Neural cell (in vitro differentiated cells): ENCODE measurements around the gene ACBD6. TPM values are rescaled to one million over a fixed set of nuclear protein-coding genes. Genes with fewer than 3 reads are reported as not detected.

Experiments
- H2AFZ ChIP-seq: fragments of 200-600, 300-800 bp; sonication (generic), shearing (Covaris generic); 2 replicates; pipeline ENCODE4 v1.6.0; 2014; ENCODE audit warnings: low read depth, mild to moderate bottlenecking, antibody characterized with exemption, low read length, moderate library complexity
- H3F3A ChIP-seq: fragments of 200-600 bp; shearing (Covaris generic); 2 replicates; pipeline ENCODE4 v1.6.1; 2016; ENCODE audit warnings: mild to moderate bottlenecking, moderate library complexity, mixed read lengths, antibody characterized with exemption, low read length; ENCODE audit not compliant: insufficient read depth, poor library complexity, severe bottlenecking
- H3K27ac ChIP-seq: fragments of 200-600, 300-800 bp; sonication (generic), shearing (Covaris generic); 2 replicates; pipeline ENCODE4 v1.5.1; 2014; ENCODE audit warnings: mild to moderate bottlenecking, low read length, moderate library complexity
- H3K27me3 ChIP-seq: fragments of 300-800, 200-600 bp; sonication (generic), shearing (Covaris generic); 2 replicates; pipeline ENCODE4 v1.6.0; 2014; ENCODE audit warnings: mild to moderate bottlenecking, low read depth, low read length, moderate library complexity; ENCODE audit not compliant: insufficient read depth
- H3K36me3 ChIP-seq: fragments of 300-800, 200-600 bp; sonication (generic), shearing (Covaris generic); 2 replicates; pipeline ENCODE4 v1.5.1; 2014; ENCODE audit warnings: mild to moderate bottlenecking, antibody characterized with exemption, low read length, moderate library complexity; ENCODE audit not compliant: insufficient read depth
- H3K4me2 ChIP-seq: fragments of 300-800, 200-600 bp; sonication (generic), shearing (Covaris generic); 2 replicates; pipeline ENCODE4 v1.6.0; 2014; ENCODE audit warnings: mild to moderate bottlenecking, low read length
- H3K4me3 ChIP-seq: fragments of 300-800, 200-600 bp; sonication (generic), shearing (Covaris generic); 2 replicates; pipeline ENCODE4 v1.5.1; 2014; ENCODE audit warnings: mild to moderate bottlenecking, low read length, moderate library complexity
- H3K79me2 ChIP-seq: fragments of 200-600 bp; shearing (Covaris generic); replicated peaks from 2 replicates; pipeline ENCODE4 v1.6.0; 2014; ENCODE audit warnings: mild to moderate bottlenecking, low read length, moderate library complexity; ENCODE audit not compliant: insufficient read depth
- H3K9ac ChIP-seq: fragments of 300-800, 200-600 bp; sonication (generic), shearing (Covaris generic); 2 replicates; pipeline ENCODE4 v1.6.1; 2016; ENCODE audit warnings: mild to moderate bottlenecking, low read length, mixed read lengths
- H3K9me2 ChIP-seq: fragments of 200-600 bp; shearing (Covaris generic); 2 replicates; pipeline ENCODE4 v1.6.1; 2016; ENCODE audit warnings: mild to moderate bottlenecking, low read length, mixed read lengths; ENCODE audit not compliant: insufficient read depth
- H3K9me3 ChIP-seq: fragments of 200-600, 300-800 bp; sonication (generic), shearing (Covaris generic); 2 replicates; pipeline ENCODE4 v1.6.1; 2016; ENCODE audit warnings: mild to moderate bottlenecking, mixed run types, low read length, moderate library complexity, mixed read lengths
- H4K20me1 ChIP-seq: fragments of 200-600 bp; shearing (Covaris generic); 2 replicates; pipeline ENCODE4 v1.6.1; 2016; ENCODE audit warnings: mild to moderate bottlenecking, mixed run types; ENCODE audit not compliant: insufficient read depth
- CTCF ChIP-seq: fragments of 450-650 bp; IDR thresholded peaks from 2 replicates; pipeline ENCODE4 v1.5.1; 2014; ENCODE audit warnings: antibody characterized with exemption, mild to moderate bottlenecking, moderate library complexity; ENCODE audit not compliant: poor library complexity, severe bottlenecking
- EP300 ChIP-seq: fragments of 450-650 bp; conservative IDR thresholded peaks from 2 replicates; pipeline ENCODE4 v1.6.1; 2014; ENCODE audit warnings: antibody characterized with exemption, mild to moderate bottlenecking, moderate library complexity; ENCODE audit not compliant: poor library complexity, severe bottlenecking
- EZH2 ChIP-seq: fragments of 200-600, 300-800 bp; shearing (Covaris generic), sonication (generic); IDR thresholded peaks from 2 replicates; pipeline ENCODE4 v1.6.1; 2014; ENCODE audit warnings: antibody characterized with exemption, low read length, borderline replicate concordance, mild to moderate bottlenecking; ENCODE audit not compliant: insufficient read depth, poor library complexity, severe bottlenecking
- MXI1 ChIP-seq: fragments of 450-650 bp; conservative IDR thresholded peaks from 2 replicates; pipeline ENCODE4 v1.6.1; 2014; ENCODE audit warnings: antibody characterized with exemption, mild to moderate bottlenecking; ENCODE audit not compliant: poor library complexity, severe bottlenecking
- POLR2AphosphoS5 ChIP-seq: IDR thresholded peaks from 2 replicates; pipeline ENCODE4 v1.6.1; 2012
- RAD21 ChIP-seq: fragments of 450-650 bp; conservative IDR thresholded peaks from 2 replicates; pipeline ENCODE4 v1.6.1; 2014; ENCODE audit warnings: antibody characterized with exemption, mild to moderate bottlenecking, moderate library complexity
- REST ChIP-seq: IDR thresholded peaks from 2 replicates; pipeline ENCODE4 v1.6.1; 2012; ENCODE audit warnings: borderline replicate concordance
- SMC3 ChIP-seq: fragments of 450-650 bp; conservative IDR thresholded peaks from 2 replicates; pipeline ENCODE4 v1.6.1; 2014; ENCODE audit warnings: antibody characterized with exemption, mild to moderate bottlenecking, moderate library complexity; ENCODE audit not compliant: poor library complexity
- TAF1 ChIP-seq: IDR thresholded peaks from 2 replicates; pipeline ENCODE4 v1.6.1; 2012; ENCODE audit warnings: low read depth
- polyA plus RNA-seq: library from polyadenylated mRNA; depleted of rRNA; stranded (reverse); fragments of >200 nt; gene quantifications from 2 replicates; pipeline ENCODE4 v1.2.3, GENCODE V29; 2014

The ACBD6 gene
- polyA plus RNA-seq, 1 donor from 2014 or later, result 92.4 TPM

- Histone ChIP-seq H4K20me1 (no peaks in the 10 kb centered on the region), H2AFZ (no peak overlapping the region), H3K9me2 (no peaks in the 10 kb centered on the region), H3K27ac (no peak overlapping the region), H3K4me3 (no peak overlapping the region), H3F3A (no peaks in the 10 kb centered on the region), H3K36me3 (peaks cover 6% of the 10 kb centered on the region), H3K4me2 (no peak overlapping the region), H3K79me2 (peaks cover under 1% of the 10 kb centered on the region), H3K9me3 (peaks cover 6% of the 10 kb centered on the region), H3K9ac (no peak overlapping the region), H3K27me3 (no peaks in the 10 kb centered on the region)
- TF ChIP-seq MXI1, result no peak
- TF ChIP-seq SMC3, result no peak
- no peak for TF ChIP-seq EZH2
These were observed 66.8 kb downstream of the ACBD6 start for GRCh38 chr1:180435566-180435965.

- Histone ChIP-seq H3K27me3 (no peaks in the 10 kb centered on the region), H3K27ac (no peak overlapping the region)
These were observed 68.5 kb downstream of the ACBD6 start for GRCh38 chr1:180433873-180434272.

More at GRCh38 chr1:180433873-180434272, 68.5 kb downstream of the ACBD6 start:
- Histone ChIP-seq H3K9ac (no peak overlapping the region), H3K36me3 (peaks cover 6% of the 10 kb centered on the region), H4K20me1 (no peaks in the 10 kb centered on the region), H3K4me3 (no peak overlapping the region), H2AFZ (no peak overlapping the region), H3K9me3 (peaks cover 6% of the 10 kb centered on the region), H3K9me2 (no peaks in the 10 kb centered on the region), H3K79me2 (no peaks in the 10 kb centered on the region), H3F3A (no peaks in the 10 kb centered on the region), H3K4me2 (no peak overlapping the region)
- TF ChIP-seq CTCF (no peak), EP300 (no peak), POLR2AphosphoS5 (no peak), TAF1 (no peak), REST (no peak), RAD21 (no peak), MXI1 (no peak), SMC3 (no peak), EZH2 (no peak)
